Neuron (in vitro differentiated cells): ENCODE results near the gene COL6A3.

Experiments used
- H2AFZ ChIP-seq: one replicate; pipeline ENCODE4 v1.6.1; 2013; ENCODE audit warnings: low read depth, mild to moderate bottlenecking, inconsistent platforms, low read length, moderate library complexity
- H3K27me3 ChIP-seq: one replicate; pipeline ENCODE4 v1.6.1; 2013; ENCODE audit warnings: low read length; ENCODE audit not compliant: insufficient read depth
- H3K36me3 ChIP-seq: one replicate; pipeline ENCODE4 v1.6.1; 2013; ENCODE audit warnings: low read length; ENCODE audit not compliant: insufficient read depth
- H3K4me1 ChIP-seq: one replicate; pipeline ENCODE4 v1.6.1; 2013; ENCODE audit warnings: low read length; ENCODE audit not compliant: insufficient read depth
- H3K4me3 ChIP-seq: 2 replicates; pipeline ENCODE4 v1.5.1; 2013; ENCODE audit warnings: mild to moderate bottlenecking, low read length, moderate library complexity
- H3K9me3 ChIP-seq: one replicate; pipeline ENCODE4 v1.6.1; 2013; ENCODE audit warnings: low read length

COL6A3 gene, protein sequence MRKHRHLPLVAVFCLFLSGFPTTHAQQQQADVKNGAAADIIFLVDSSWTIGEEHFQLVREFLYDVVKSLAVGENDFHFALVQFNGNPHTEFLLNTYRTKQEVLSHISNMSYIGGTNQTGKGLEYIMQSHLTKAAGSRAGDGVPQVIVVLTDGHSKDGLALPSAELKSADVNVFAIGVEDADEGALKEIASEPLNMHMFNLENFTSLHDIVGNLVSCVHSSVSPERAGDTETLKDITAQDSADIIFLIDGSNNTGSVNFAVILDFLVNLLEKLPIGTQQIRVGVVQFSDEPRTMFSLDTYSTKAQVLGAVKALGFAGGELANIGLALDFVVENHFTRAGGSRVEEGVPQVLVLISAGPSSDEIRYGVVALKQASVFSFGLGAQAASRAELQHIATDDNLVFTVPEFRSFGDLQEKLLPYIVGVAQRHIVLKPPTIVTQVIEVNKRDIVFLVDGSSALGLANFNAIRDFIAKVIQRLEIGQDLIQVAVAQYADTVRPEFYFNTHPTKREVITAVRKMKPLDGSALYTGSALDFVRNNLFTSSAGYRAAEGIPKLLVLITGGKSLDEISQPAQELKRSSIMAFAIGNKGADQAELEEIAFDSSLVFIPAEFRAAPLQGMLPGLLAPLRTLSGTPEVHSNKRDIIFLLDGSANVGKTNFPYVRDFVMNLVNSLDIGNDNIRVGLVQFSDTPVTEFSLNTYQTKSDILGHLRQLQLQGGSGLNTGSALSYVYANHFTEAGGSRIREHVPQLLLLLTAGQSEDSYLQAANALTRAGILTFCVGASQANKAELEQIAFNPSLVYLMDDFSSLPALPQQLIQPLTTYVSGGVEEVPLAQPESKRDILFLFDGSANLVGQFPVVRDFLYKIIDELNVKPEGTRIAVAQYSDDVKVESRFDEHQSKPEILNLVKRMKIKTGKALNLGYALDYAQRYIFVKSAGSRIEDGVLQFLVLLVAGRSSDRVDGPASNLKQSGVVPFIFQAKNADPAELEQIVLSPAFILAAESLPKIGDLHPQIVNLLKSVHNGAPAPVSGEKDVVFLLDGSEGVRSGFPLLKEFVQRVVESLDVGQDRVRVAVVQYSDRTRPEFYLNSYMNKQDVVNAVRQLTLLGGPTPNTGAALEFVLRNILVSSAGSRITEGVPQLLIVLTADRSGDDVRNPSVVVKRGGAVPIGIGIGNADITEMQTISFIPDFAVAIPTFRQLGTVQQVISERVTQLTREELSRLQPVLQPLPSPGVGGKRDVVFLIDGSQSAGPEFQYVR (N-terminal part only)

DNA sequence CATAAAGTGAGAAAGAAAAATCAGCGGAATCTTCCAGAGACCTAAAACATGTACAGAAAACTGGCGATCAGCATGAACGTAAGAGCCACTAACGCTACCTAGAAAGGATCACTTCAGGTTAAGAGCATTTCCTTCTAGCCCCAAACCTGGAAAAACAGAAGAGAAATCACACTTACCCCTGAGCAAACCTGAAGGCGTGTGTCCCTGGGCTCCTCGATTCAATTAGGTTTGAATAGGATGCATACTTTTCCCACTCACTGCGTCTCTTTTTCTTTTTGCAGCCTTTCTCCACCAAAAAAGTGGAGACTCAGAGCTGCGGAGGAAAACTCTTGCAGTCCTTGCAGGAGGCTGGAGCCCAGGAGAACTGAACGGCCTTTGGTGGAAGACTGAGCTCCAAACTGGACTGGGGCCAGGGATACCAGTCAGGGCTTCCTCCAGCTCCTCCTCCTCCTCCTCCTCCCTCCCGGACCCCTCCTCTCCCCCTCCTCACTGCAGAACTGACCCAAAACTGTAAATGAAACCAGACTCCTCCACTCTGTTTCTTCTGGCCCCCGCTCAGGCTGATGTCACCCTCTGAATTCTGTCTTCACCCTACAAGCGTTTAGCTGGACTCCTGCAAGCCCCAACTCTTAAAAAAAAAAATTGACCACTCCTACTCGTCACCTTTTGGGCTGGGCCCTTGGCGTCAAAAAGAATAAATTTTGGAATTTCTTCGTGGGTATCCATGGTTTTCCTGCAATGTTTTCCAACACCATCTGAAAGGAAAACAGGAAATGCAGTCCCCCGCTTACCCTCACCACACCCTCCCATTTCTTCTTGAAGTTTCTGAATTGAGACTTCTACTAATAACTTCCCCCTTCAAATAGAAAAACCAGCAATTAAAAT lies at the start of gene COL6A3:
Gene COL6A3 (minus strand): TSS at position 388 of the 885 bp plus-strand sequence. CDS start 17,347 bp downstream, outside the sequence.
- Histone ChIP-seq H3K4me1 (no peaks in the 10 kb centered on the region), H2AFZ (no peak within 1 kb of the TSS), H3K9me3 (no peaks in the 10 kb centered on the region), H3K4me3 (no peak within 1 kb of the TSS), H3K36me3 (no peaks in the 10 kb centered on the region), H3K27me3 (peaks cover 7% of the 10 kb centered on the region)

DNA sequence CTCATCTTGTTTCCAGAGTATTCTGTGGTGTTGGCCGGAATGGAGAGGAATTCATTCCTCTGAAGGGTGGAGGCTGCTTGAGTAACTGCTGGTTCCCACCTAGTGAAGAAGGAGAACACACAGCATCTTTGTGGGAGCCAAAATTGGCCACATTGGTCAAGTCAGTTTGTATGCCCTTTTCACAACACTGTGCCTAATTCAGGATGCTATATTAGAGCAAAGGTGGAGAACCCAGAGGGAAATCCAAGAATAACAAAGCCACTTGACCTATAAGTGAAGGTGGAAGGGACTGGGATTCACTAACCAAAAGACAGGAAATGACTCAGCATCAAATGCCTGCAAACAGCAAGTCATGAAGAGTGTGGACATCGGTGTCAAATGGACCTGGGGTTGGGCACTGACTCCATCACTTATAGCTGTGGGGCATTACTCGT lies 45.8 kb upstream of the COL6A3 start:
- Histone ChIP-seq H3K9me3 (no peaks in the 10 kb centered on the region), H3K27me3 (no peaks in the 10 kb centered on the region), H3K4me1 (no peaks in the 10 kb centered on the region), H3K36me3 (no peaks in the 10 kb centered on the region), H3K4me3 (no peak overlapping the region), H2AFZ (no peak overlapping the region)

DNA sequence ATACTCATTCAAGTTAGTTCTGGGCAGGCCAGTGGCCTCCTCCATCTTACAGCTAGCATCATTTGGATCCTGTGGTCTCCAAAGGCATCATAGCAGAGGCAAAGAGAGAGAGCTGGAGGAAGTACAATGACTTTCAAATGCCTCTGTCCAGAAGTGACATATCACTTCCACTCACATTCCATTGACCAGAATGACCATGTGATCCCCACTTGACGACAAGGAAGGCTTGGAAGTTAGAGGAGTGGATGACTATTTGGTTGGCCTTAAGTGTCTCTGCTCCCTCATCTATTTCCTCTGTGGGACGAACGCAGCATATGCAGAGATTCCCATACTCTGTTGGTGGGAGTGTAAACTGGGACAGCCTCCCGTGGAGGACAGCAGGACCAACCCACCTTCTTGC lies 45.3 kb upstream of the COL6A3 start:
- no peaks in the 10 kb centered on the region for H3K9me3 ChIP-seq
- no peaks in the 10 kb centered on the region for H3K4me1 ChIP-seq
- no peak overlapping the region for H2AFZ ChIP-seq
- H3K4me3 ChIP-seq, result no peak overlapping the region
- H3K27me3 ChIP-seq, result no peaks in the 10 kb centered on the region
- H3K36me3 ChIP-seq, result no peaks in the 10 kb centered on the region

DNA sequence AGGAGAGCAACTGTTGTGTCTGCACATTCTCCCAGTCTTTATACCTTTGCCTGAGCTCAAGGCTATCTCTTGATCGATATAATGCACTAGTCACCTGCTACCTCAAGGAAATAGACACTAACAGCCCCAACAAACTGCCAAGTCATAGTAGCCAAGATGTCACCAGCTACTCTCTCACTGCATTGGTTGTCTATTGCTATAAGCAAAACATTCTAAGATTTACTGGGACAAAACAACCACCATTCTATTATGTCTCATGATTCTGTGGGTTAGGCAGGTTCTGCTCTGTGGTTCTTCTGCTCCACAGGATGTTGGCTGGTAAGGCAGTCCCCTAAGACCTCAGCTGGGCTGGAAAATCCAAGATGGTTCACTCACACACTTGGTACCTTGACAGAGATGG lies 44.6 kb upstream of the COL6A3 start:
- H3K27me3 ChIP-seq, result no peaks in the 10 kb centered on the region
- H3K36me3 ChIP-seq, result no peaks in the 10 kb centered on the region
- H3K4me1 ChIP-seq, result no peaks in the 10 kb centered on the region
- H2AFZ ChIP-seq, result no peak overlapping the region
- no peaks in the 10 kb centered on the region for H3K9me3 ChIP-seq
- H3K4me3 ChIP-seq, result no peak overlapping the region

DNA sequence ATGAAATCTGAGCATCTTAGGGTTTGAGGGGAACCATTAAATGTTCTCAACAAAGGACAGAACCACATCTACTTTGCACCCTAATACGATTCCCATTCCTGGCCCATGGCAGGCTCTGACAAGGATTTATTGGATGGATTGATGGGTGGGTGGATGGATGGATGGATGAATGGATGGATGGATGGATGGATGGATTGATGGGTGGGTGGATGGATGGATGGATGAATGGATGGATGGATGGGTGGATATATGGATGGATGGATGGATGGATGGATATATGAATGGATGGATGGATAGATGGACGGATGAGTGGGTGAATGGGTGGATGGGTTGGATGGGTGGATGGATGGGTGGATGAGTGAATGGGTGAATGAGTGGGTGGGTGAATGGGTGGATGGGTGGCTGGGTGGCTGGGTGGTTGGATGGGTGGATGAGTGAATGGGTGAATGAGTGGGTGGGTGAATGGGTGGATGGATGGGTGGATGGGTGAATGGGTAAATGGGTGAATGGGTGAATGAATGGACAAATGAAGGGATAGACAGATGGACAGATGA lies 43.5 kb upstream of the COL6A3 start:
- Histone ChIP-seq H3K36me3 (no peaks in the 10 kb centered on the region), H3K9me3 (no peaks in the 10 kb centered on the region)

DNA sequence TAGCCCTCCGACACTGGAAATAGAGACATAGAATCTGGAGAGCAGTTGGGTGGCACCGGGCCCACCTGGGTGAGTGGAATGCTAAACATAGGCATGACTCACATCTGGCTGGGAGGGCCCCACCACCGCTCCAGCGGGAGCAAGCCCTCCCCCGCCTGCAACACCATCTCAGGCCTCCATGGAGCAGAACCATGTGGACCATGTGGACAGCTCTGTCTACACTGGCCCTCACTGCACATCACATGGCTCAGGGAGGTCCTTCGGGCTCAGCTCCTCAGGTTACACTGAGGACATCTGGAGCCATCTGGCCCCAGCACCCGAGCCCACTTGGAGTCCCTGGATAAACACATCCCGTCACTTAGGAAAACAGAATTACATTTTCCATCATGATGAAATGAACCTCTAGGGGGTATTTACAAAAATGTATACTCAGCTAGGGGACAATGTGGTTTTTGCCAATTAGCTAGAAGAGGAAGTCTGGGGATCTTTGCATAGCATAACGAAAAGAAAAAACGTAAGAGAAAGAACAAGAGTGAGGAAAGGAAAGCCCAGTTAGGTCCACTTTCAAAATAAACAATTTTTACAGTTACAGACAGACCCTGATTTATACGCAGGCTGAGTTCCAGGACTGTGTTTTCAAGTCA lies 42.4 kb upstream of the COL6A3 start:
- Histone ChIP-seq H3K4me1 (no peaks in the 10 kb centered on the region), H3K27me3 (peaks cover 1% of the 10 kb centered on the region), H2AFZ (no peak overlapping the region), H3K36me3 (no peaks in the 10 kb centered on the region), H3K4me3 (no peak overlapping the region), H3K9me3 (no peaks in the 10 kb centered on the region)

More for the DNA sequence above, 43.5 kb upstream of the COL6A3 start:
- Histone ChIP-seq H3K27me3 (no peaks in the 10 kb centered on the region), H3K4me1 (no peaks in the 10 kb centered on the region), H3K4me3 (no peak overlapping the region), H2AFZ (no peak overlapping the region)

DNA sequence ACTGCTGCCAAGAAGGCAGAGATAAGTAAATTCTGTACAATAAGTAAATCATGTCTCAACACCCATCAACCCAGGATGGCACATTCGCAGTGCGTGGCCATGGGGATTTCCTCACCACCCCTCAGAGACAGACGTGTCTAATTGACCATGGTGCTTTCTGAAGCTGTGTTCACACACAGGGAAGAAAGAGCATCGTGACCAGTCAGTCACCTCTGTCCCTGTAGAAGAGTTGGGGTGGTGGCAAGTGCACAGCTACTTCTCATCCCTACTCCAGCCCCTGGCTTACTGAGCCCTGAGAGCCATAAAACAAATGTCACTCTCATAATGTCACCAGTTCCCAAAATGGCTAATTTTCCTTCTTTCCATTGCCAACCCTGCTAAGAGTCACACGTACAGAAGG lies 41.8 kb upstream of the COL6A3 start:
- no peak overlapping the region for H3K4me3 ChIP-seq
- H3K9me3 ChIP-seq, result no peaks in the 10 kb centered on the region
- H3K4me1 ChIP-seq, result no peaks in the 10 kb centered on the region
- no peak overlapping the region for H2AFZ ChIP-seq
- H3K36me3 ChIP-seq, result no peaks in the 10 kb centered on the region
- peaks cover 4% of the 10 kb centered on the region for H3K27me3 ChIP-seq

DNA sequence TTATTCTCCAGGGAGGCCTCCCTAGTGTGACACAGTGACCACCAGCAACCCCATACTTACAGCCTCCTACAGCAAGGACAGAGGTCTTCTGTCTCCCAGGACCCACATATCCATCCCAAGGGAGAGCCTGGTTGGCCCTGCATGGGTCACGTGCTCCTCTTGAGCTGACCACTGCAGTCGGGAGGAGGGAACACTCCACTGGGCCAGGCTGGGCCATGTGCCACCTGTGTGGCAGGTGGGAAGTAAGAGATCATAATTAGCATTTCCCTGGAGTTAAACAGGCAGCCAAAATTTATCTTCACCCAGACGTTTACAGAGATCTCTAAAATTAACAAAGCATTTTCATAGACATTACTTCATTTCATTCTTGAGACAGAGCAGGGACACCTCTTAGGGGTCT lies 39.7 kb upstream of the COL6A3 start:
- Histone ChIP-seq H3K9me3 (no peaks in the 10 kb centered on the region), H2AFZ (no peak overlapping the region), H3K4me1 (no peaks in the 10 kb centered on the region), H3K36me3 (no peaks in the 10 kb centered on the region), H3K4me3 (no peak overlapping the region), H3K27me3 (peaks cover 4% of the 10 kb centered on the region)

DNA sequence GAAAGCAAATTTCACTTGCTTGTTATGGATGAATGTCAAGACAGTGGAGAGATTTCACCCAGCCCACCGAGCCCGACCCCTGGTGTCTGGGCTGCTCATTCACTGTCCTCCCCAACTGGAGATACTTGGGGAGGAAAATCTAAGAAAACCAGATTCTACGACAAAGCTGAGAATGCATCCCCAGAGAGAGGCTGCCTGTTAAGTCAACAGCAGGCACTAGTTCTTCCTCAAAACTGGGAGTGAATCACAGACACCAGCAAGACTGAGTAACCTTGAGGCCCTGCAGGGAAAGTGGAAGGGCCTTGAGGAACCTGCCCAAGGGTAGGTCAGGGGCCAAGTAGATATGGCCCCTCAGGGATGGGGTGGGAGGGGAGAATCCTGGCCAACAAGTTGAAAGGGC lies 38.9 kb upstream of the COL6A3 start:
- Histone ChIP-seq H3K27me3 (peaks cover 4% of the 10 kb centered on the region), H2AFZ (no peak overlapping the region), H3K36me3 (no peaks in the 10 kb centered on the region), H3K4me3 (no peak overlapping the region), H3K4me1 (no peaks in the 10 kb centered on the region), H3K9me3 (no peaks in the 10 kb centered on the region)

DNA sequence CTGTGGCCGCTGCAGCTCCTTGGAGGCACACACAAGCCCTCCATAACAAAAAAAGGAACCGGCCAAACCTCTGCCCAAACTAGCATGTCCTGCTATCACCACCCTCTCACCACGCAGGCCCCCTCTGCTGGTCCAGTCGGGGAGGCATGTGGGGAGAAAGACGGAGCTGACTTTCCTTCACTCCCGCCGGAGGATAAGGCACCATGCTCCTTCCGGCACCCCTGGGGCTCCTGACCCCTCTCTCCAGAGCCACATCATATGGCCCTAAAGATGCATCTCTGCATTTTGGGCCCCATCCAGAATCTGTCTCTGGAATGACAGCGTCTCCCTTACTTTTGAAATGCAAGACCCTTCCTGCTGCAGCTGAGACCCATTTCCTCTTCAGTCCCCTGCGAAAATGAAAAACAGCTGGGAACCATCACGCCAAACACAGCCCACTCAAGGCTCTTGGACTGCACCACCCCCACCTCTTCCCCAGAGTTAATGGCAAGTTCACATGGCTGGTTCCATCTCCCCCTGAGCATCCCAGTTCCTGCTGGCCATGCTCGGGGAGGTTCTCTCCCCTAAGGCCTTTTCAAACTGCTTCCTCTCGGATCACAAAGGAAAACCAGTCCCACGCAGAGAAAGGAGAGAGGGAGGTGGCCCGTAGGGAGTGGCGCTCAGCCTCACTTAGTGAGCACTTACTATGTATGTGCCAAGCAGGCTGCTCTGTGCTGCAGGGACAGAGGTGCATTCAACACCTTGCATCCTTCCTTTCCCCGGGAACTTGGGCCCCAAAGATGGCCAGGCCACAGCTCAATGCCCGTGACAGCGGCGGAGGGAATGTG lies 37.9 kb upstream of the COL6A3 start:
- Histone ChIP-seq H2AFZ (no peak overlapping the region), H3K36me3 (no peaks in the 10 kb centered on the region), H3K4me1 (no peaks in the 10 kb centered on the region), H3K4me3 (no peak overlapping the region), H3K9me3 (no peaks in the 10 kb centered on the region), H3K27me3 (peaks cover 7% of the 10 kb centered on the region)

DNA sequence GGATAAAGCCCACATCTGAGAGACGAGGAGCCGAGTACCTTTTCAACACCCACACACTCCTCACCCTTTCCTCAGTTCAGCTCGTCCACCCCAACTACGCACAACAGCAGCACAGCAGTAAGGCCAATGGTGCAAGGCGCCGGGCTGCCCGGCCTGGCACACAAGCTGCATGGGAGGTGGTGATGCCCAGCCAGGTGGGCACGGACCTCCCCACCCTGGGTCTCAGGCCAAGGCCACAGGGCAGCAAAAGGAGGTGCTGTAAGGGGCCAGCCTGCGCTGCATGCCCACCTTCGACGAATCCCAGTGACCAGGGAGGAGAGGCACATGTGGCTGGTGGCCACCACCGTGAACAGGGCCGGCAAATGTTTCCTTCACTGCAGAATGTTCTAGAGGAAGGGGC lies 36.6 kb upstream of the COL6A3 start:
- Histone ChIP-seq H3K36me3 (no peaks in the 10 kb centered on the region), H3K4me1 (no peaks in the 10 kb centered on the region), H2AFZ (no peak overlapping the region), H3K4me3 (no peak overlapping the region), H3K9me3 (no peaks in the 10 kb centered on the region), H3K27me3 (peaks cover 7% of the 10 kb centered on the region)
